ENCODE data around the gene ITM2B. TPM values are rescaled to one million over a fixed set of nuclear protein-coding genes. Genes with fewer than 3 reads are reported as not detected.

Gene ITM2B
- total and polyA plus RNA-seq, 8 donors = 114 to 361 (median 186) TPM

- 77 to 80% methylated on average over 3 of the region's 3 CpGs for WGBS, 2 donors
- no peaks in the 10 kb centered on the region for H3K9me3 ChIP-seq
- H3K36me3 ChIP-seq = no peaks in the 10 kb centered on the region
- no peak overlapping the region for H3K4me3 ChIP-seq
- no peaks in the 10 kb centered on the region for H3K27me3 ChIP-seq
- no peak overlapping the region for H3K27ac ChIP-seq
- no peak for DNase-seq
- no peak for ATAC-seq
- H3K4me1 ChIP-seq = no peaks in the 10 kb centered on the region
- intact Hi-C loops (cut with DNase I) = no loop called here
- no peak for TF ChIP-seq CTCF (IDR thresholded peaks at IDR 0.05)
- no peak for FAIRE-seq
These were observed 8.3 kb upstream of the ITM2B start for GRCh38 chr13:48224701-48225100.

- ATAC-seq (no peak), DNase-seq (no peak), FAIRE-seq (peak; percentile 56)
- intact Hi-C loops (cut with DNase I) = no loop called here
- Histone ChIP-seq H3K36me3 (no peaks in the 10 kb centered on the region), H3K27ac (peak overlapping the region in 1 of 4 donors; percentile 16), H3K27me3 (no peaks in the 10 kb centered on the region), H3K4me1 (peaks cover 0 to 5% (median 4%) of the 10 kb centered on the region in 3 donors), H3K9me3 (no peaks in the 10 kb centered on the region), H3K4me3 (no peak overlapping the region)
- WGBS, 2 donors = 60 to 72% methylated on average over 2 of the region's 2 CpGs
- no peak for TF ChIP-seq CTCF (IDR thresholded peaks at IDR 0.05)
These were observed 2.5 kb upstream of the ITM2B start for GRCh38 chr13:48230541-48230940.

- TF ChIP-seq CTCF (IDR thresholded peaks at IDR 0.05) = no peak
- no peak for FAIRE-seq
- Histone ChIP-seq H3K27me3 (no peaks in the 10 kb centered on the region), H3K4me3 (no peak overlapping the region), H3K27ac (peak overlapping the region in 1 of 4 donors; percentile 16), H3K4me1 (peaks cover 0 to 10% (median 7%) of the 10 kb centered on the region in 3 donors), H3K9me3 (no peaks in the 10 kb centered on the region), H3K36me3 (no peaks in the 10 kb centered on the region)
- no peak for ATAC-seq
- intact Hi-C loops (cut with DNase I) = no loop called here
- no peak for DNase-seq
- 9 to 16% methylated on average over 4 of the region's 4 CpGs for WGBS, 2 donors
These were observed 1.9 kb upstream of the ITM2B start for GRCh38 chr13:48231080-48231479.

GRCh38 chr13:48231933-48232332 lies 1.1 kb upstream of the ITM2B start:
- intact Hi-C loops (cut with DNase I) = no loop called here
- no peak overlapping the region for H3K4me3 ChIP-seq
- no peak for DNase-seq

More at GRCh38 chr13:48231933-48232332, 1.1 kb upstream of the ITM2B start:
- Histone ChIP-seq H3K36me3 (no peaks in the 10 kb centered on the region), H3K9me3 (no peaks in the 10 kb centered on the region), H3K4me1 (peaks cover 0 to 19% (median 15%) of the 10 kb centered on the region in 3 donors), H3K27ac (peak overlapping the region in 3 of 4 donors; percentile 98 to 100 (median 100)), H3K27me3 (no peaks in the 10 kb centered on the region)
- no peak for FAIRE-seq
- ATAC-seq = no peak
- no peak for TF ChIP-seq CTCF (IDR thresholded peaks at IDR 0.05)
